GM19351 (cell line): ENCODE measurements around the gene BCAS1.

ENCODE experiments used
- ATAC-seq: cut with Tn5 transposase; IDR thresholded peaks from one replicate; pipeline ENCODE4 v1.9.1; 2021; ENCODE audit warnings: mild to moderate bottlenecking, moderate library complexity; ENCODE audit not compliant: unreplicated experiment

BCAS1 gene

GRCh38 chr20:53970232-53970631 lies 100.2 kb downstream of the BCAS1 start:
- ATAC-seq = no peak

GRCh38 chr20:53967527-53967926 lies 102.9 kb downstream of the BCAS1 start:
- no peak for ATAC-seq

- ATAC-seq = no peak
Measured at GRCh38 chr20:53966774-53967398, 103.5 kb downstream of the BCAS1 start.

GRCh38 chr20:53964501-53965253 lies 105.7 kb downstream of the BCAS1 start:
- ATAC-seq = no peak

GRCh38 chr20:53964067-53964466 lies 106.3 kb downstream of the BCAS1 start:
- no peak for ATAC-seq

GRCh38 chr20:53963635-53964034 lies 106.8 kb downstream of the BCAS1 start:
- ATAC-seq = no peak

- ATAC-seq = no peak
Measured at GRCh38 chr20:53962388-53962787, 108.0 kb downstream of the BCAS1 start.

- no peak for ATAC-seq
Measured at GRCh38 chr20:53961527-53961926, 108.9 kb downstream of the BCAS1 start.

GRCh38 chr20:53960579-53961272 lies 109.7 kb downstream of the BCAS1 start:
- no peak for ATAC-seq

- ATAC-seq = no peak
Measured at GRCh38 chr20:53959911-53960578, 110.3 kb downstream of the BCAS1 start.

- ATAC-seq = no peak
Measured at GRCh38 chr20:53958260-53958659, 112.1 kb downstream of the BCAS1 start.

- ATAC-seq = no peak
Measured at GRCh38 chr20:53957451-53958172, 112.8 kb downstream of the BCAS1 start.

GRCh38 chr20:53956013-53956715 lies 114.2 kb downstream of the BCAS1 start:
- no peak for ATAC-seq

GRCh38 chr20:53954723-53955658 lies 115.4 kb downstream of the BCAS1 start:
- ATAC-seq = no peak

GRCh38 chr20:53952528-53953096 lies 117.8 kb downstream of the BCAS1 start:
- ATAC-seq = no peak

GRCh38 chr20:53950578-53950977 lies 119.8 kb downstream of the BCAS1 start:
- ATAC-seq = no peak

GRCh38 chr20:53950031-53950430 lies 120.4 kb downstream of the BCAS1 start:
- no peak for ATAC-seq

- ATAC-seq = peak; percentile 88
Measured at GRCh38 chr20:53949319-53949839, 121.0 kb downstream of the BCAS1 start.
